ENCODE data around the gene NNAT.

Gene NNAT

GRCh38 chr20:37503256-37503927, 17.7 kb upstream of the NNAT start:
- no peak for DNase-seq

GRCh38 chr20:37504404-37505096, 16.5 kb upstream of the NNAT start:
- no peak for DNase-seq

GRCh38 chr20:37505263-37506151, 15.5 kb upstream of the NNAT start:
- DNase-seq, result no peak

GRCh38 chr20:37506152-37506725, 14.8 kb upstream of the NNAT start:
- no peak for DNase-seq

- peak; percentile 19 for DNase-seq
Observed at GRCh38 chr20:37510226-37510625, 10.8 kb upstream of the NNAT start.

GRCh38 chr20:37511610-37512275, 9.3 kb upstream of the NNAT start:
- peak; percentile 37 for DNase-seq

- DNase-seq, result peak; percentile 17
Observed at GRCh38 chr20:37513779-37514359, 7.2 kb upstream of the NNAT start.

GRCh38 chr20:37515876-37516275, 5.2 kb upstream of the NNAT start:
- DNase-seq, result no peak

- no peak for DNase-seq
Observed at GRCh38 chr20:37516811-37517750, 4.0 kb upstream of the NNAT start.

- DNase-seq, result no peak
Observed at GRCh38 chr20:37518059-37518458, 3.0 kb upstream of the NNAT start.

GRCh38 chr20:37518606-37519507, 2.2 kb upstream of the NNAT start:
- DNase-seq, result no peak

- no peak for DNase-seq
Observed at GRCh38 chr20:37519508-37520418, 1.3 kb upstream of the NNAT start.

GRCh38 chr20:37520419-37520955, 563 bp upstream of the NNAT start:
- no peak for DNase-seq

GRCh38 chr20:37522260-37523011, 1.4 kb downstream of the NNAT start:
- DNase-seq, result peak; percentile 58

- no peak for DNase-seq
Observed at GRCh38 chr20:37523012-37523391, 2.0 kb downstream of the NNAT start.

- DNase-seq, result peak; percentile 58
Observed at GRCh38 chr20:37523911-37524700, 3.1 kb downstream of the NNAT start.

Measured in activated effector memory CD4-positive, alpha-beta T cell treated with anti-CD3 and anti-CD28 coated beads, Interleukin-2, amount 50 U/mL, for 16 hours (primary cell).